ENCODE results near the gene SGK2.

The SGK2 gene

DNA sequence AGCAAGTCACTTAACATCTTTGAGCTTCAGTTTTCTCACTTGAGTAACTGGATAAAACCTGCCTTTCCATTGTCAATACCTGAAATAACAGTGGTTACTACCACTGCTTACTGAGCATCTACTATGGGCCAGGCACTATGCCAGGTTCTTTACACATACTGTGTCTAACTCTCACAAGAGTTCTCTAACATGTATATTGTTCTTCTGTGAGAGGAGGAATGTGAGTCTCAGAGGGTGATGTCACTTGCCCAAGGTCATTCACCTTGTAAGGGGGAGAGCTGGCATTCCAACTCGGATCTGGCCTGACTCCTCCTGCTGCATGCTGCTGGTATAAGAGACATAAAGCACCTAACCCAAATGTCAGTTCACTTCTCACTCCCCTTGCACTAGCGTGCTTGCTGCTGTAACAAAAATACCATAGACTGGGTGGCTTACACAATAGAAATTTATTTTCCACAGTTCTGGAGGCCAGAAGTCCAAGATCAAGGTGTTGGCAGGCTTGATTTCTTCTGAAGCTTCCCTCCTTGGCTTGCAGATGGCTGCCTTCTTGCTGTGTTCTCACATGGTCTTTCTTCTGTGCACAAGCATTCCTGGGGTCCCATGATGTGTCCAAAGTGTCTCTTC, 21.9 kb upstream of the SGK2 start:
- DNase-seq: no peak

GRCh38 chr20:43537921-43538877, 20.6 kb upstream of the SGK2 start:
- no peak for DNase-seq

DNA sequence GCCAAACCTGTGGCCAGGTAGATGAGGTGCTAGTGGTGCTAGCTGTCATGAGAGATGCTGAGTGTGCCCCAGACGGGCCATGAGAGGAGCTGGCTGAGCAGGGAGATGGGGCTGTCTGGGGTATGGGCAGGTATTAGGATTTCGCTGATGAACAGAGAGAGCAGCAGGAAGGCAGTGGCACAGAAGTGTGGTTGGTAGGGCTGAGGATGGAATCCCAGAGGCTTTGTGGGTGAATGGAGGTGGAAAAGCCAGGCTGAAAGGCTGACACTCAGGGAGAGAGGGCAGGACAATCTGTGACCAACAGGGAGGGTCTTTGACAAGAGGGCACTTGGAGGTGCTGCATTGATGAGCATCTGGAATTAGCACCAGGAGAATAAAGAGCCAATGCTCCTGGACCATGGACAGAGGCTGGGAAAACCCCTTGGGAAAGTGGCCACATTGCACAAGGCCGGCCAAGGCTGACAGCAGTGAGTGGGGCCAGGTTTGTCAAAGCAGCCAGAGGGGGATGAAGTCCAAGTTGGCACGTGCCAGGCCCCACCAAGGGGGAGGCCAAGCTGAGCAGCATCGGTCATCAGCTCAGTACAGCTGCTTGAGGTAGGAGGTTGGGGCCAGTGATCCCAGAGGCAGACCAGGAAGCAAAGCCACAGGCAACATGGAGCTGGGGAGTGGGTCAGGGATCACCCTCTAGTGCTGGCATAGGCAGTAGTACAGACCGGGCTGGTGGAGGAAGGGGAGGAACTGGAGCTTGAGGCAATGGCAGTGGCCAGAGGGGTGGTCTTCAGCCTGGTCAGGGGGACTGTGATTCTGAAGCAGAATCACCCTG, 19.7 kb upstream of the SGK2 start:
- no peak for DNase-seq

DNA sequence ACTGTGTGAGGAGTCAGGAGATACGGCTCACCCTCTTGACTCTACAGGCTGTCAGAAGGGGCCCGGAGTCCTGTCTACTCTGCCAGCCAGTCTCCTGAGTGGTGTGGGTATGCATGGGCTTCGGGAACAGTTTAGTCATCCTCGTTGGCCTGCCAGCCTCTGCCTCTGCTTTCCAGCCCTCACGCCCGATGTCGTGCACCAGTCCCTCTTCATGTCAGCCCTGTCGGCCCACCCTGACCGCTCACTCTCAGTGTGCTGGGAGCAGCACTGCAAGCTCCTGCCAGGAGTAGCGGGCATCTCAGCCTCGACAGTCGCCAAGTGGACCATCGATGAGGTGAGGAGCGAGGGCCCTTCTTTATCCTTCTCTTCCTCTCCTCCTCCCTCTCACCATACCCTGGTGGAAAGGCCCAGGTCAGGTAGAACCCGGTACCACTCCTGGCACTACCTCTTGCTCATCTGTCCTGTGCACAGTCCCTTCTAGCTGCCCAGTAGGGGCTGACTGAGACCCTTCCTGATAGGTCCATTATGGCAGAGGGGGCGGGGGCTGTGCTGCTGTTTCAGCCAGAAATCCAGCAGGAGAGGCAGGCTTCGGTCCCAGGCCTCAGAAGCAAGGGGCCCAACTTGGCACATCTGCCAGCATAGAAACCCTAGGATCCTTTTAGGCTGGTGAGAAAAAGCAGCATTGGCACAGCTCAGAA, 18.7 kb upstream of the SGK2 start:
- DNase-seq: no peak

- DNase-seq: no peak
Observed at GRCh38 chr20:43540673-43541060, 18.2 kb upstream of the SGK2 start.

GRCh38 chr20:43541214-43541613, 17.6 kb upstream of the SGK2 start:
- DNase-seq: no peak

GRCh38 chr20:43542161-43542560, 16.7 kb upstream of the SGK2 start:
- no peak for DNase-seq

GRCh38 chr20:43542674-43543073, 16.2 kb upstream of the SGK2 start:
- no peak for DNase-seq

DNA sequence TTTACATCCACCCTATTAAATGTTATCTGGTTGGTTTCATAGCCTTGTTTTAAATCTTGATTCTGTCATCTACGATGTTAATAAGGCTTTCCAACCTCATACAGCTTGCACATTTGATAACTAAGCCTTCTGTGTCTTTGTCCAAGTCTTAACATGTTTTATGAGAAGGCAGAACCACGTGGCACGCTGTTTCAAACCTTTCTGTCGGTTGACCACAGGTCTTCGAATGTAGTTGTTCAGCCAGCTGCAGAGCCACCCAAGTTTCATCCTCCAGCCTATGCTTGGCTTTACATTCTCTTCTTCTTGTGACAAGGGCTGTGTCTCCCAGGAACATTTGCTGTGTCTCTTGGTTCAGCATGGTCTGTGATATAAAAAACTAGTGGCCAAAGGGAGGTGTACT, 15.7 kb upstream of the SGK2 start:
- no peak for DNase-seq

DNA sequence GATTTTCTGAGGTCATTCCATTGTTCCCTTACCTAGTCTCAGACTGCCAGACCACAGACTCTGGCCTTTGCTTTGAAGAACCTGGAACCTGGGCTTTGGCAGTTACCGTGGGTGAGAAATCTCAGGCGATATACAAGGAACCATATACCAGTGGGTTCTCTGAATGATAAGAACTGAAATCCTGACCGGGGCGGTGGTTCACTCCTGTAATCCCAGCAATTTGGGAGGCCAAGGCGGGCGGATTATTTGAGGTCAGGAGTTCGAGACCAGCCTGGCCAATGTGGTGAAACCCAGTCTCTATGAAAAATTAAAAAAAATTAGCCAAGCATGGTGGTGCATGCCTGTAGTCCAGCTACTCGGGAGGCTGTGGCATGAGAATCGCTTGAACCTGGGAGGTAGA, 14.3 kb upstream of the SGK2 start:
- no peak for DNase-seq

DNA sequence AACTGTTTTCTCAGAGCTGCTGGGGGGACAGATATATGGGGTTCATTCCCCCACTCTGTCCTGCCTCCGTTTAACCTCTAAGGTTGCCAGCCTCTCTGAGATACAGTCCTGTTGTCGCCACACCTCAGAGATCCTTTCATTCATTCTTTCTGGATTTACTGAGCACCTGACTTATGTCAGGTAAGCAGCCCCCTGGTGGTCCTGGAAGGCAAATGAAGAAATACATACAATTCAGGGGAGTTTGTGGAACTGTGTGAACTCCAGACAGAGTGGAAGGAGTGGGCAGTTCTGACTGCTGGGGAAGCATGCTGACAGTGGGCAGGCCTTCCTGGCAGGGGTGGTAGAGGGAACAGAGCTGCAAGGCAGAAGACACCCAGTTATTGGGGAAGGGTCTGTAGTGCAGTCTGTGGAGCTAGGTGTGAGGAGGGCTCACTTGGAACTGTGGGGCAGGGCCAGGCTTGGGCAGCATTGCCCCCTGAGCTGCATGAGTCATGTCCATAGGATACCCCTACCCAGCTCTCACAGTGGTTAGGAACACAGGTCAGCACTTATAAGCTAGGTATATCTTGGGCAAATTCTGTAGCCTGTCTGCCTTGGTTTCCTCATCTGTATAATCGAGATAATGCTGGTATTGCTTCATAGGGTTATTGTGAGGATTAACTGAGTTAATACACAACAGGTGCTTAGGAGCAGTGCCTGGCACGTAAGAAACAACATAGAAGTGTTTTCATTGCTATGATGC, 12.8 kb upstream of the SGK2 start:
- DNase-seq: no peak

DNA sequence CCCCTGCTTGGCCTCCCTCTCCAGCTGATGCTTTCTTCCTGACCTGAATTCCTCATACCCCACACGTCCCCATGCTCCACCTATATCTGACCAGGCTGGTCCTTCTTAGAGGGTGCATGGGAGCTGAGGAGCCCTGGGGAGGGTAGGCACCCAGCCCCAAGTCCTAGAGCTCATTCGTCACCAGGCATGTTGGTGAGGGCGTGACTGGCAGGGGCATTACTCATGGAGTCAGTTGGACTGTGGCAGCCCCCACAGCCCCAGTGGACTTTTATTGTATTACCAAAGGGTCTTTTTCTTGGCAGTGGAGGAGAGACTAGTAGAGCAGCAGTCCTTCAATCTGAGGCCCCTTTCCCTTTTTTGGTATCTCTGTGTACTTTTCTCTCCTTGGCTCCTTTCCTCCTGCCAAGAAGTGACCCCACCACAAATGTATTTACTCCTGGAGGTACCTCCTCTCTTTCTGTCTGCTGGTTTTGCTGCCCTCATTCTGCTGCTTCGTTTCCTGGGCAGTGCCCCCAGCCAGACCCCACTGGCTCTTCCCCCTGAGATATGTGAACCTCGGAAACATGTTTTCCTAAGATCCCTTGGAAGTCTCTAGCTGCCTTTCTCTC, 10.4 kb upstream of the SGK2 start:
- no peak for DNase-seq

DNA sequence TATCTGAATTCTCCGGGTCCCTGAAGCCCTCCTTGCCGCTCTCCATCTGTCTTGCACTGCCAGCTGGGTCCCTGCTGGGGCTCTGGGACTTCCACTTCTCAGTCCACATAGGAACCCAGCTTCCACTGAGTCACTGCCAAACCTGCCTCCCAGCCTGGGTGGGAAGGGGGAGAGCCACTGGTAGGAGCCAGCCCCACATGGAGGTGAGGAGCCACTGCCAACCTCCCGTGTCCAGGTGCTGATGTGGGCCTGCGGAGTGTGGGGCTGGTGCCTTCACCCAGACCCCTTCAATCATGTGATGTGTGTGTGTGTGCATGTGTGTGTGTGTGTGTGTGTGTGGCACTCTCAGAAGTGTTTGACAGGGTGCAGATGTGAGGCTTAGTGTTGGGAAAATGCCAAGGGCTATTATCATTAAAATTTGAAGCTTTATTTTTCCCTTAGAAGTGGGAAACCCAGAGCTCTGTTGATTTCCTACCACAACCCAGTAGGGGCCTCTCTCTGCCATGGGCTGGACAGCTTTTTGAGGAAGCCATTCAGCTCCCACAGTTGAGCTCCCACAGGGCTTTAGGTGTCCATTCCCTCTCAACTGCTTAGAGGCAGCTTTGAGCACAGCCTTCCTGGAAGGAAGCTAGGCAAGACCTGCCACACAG, 9.3 kb upstream of the SGK2 start:
- no peak for DNase-seq

- DNase-seq: no peak
Observed at GRCh38 chr20:43550456-43550855, 8.4 kb upstream of the SGK2 start.

DNA sequence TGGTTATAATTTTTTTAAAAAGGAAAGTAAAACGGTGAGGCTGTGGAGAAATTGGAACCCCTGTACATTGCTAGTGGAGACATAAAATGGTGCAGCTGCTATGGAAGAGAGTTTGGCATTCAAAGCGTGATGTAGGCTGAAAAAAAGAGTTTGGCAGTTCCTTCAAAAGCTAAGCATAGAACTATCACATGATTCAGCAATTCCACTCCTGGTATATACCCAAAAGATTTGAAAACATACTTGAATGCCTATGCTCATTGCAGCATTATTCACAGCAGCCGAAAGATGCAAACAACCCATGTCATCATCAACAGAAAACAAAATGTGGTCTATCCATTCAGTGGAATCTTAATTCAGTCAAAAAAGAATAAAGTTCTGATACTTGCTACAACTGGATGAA, 4.5 kb upstream of the SGK2 start:
- DNase-seq: no peak

DNA sequence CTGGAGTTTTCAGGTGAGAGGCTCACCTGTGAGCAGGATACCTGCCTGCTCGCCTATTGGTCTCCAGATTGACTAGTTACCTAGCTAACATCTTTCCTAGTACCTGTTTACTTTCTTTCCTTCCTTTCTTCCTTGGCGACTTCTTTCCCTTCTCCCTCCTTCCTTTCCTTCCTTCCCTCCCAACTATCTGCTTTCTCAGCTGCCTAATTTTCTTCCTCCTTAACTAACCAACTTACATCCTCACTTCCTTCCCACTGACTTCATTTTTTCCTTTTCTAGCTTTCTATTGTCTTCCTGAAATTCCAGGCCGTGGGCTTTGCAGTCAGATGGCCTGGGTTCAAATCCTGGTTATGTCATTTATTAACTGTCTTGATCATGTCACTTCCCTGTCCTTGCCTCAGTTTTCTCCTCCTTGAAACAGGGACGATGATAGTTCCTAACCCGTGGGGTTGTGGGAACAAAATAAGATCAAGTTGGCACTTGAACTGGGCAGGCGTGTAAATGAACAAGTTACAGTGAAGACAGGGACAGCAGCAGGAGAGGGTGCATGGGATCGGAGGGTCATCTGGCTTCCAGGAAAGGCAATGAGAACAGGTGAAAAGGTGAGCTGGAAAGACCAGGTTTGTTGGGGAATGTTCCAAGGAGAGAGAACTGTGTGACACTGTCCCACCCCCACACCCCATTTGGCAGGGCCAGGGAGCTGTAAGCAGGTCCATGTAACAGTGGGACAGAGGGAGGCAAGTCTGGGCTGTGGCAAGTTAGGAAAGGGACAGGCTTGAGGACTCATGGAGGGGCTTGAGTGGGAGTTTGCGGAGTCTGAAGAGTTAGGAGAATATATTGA, 540 bp downstream of the SGK2 start:
- no peak for DNase-seq

DNA sequence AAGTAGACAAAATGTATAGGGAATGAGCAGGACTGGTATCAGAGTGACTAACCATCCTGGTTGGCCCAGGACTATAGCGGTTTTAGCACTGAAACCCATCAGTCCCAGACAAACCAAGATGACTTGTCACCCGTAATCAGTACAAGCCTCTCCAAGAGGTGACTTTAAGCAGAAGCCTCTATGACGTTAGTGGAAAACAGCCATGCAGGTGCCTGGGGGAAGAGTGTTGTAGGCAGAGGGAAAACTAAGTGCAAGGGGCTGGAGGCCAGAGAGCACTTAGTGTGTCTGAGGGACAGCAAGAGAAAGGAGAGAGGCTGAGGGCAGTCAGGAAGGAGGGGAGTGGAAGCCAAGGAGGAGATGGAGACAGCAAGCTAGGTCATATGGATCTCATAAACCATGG, 2.1 kb downstream of the SGK2 start:
- DNase-seq: no peak

DNA sequence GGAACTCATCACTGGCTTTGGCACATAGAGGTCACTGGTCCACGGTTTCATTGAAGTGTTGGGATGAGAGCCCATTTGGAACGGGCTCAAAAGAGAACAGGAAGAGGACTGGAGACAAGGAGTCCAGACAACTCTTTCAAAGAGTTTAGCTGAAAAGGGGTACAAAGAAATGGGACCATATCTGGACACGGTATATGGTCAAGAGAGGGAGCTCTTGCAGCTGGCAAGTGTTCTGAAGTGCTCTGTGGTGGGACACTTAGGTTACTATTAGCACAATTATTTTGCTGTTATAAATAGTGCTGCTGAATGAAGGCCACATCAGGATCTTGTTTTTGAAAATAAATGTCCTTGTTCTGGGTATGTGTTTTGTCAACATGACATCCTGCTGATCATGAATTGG, 4.6 kb downstream of the SGK2 start:
- DNase-seq: no peak

DNA sequence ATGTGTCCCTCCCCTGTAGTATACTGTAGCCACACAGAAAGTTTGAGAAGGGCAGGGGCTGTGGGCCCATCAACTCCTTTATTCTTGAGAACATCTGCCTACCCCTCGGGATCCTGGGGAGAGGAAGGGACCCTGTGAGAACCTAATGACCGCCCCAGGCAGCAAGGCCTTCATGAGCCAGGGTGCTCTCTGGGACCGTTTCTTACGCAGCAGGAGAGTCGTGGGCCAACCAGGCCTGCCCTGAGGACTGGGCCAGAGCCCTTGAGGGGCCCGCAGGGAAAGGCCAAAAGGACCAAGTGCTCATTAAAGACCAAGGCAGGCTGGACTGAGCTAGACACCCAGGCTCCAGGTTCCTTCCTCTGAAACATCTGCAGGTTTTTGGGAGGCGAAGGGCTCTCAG, 5.2 kb downstream of the SGK2 start:
- DNase-seq: no peak

- DNase-seq: no peak
Observed at GRCh38 chr20:43564455-43564854, 5.6 kb downstream of the SGK2 start.

All from NCI-H510A (cell line).